Stimulated activated CD4-positive, alpha-beta T cell treated with anti-CD3 and anti-CD28 coated beads, Interleukin-1b, Interleukin-23, amount 100 ng/mL, for 24 hours (primary cell): ENCODE results near the gene RITA1.

Source experiments
- DNase-seq, 4 experiments: peaks; one replicate each; pipeline ENCODE4 v3.0.0-alpha.2; 2020; ENCODE audit warnings: low read depth in 4 of 4, low spot score in 1 of 4

Gene RITA1

GRCh38 chr12:113227686-113228391, 42.3 kb downstream of the RITA1 start:
- DNase-seq = no peak

DNA sequence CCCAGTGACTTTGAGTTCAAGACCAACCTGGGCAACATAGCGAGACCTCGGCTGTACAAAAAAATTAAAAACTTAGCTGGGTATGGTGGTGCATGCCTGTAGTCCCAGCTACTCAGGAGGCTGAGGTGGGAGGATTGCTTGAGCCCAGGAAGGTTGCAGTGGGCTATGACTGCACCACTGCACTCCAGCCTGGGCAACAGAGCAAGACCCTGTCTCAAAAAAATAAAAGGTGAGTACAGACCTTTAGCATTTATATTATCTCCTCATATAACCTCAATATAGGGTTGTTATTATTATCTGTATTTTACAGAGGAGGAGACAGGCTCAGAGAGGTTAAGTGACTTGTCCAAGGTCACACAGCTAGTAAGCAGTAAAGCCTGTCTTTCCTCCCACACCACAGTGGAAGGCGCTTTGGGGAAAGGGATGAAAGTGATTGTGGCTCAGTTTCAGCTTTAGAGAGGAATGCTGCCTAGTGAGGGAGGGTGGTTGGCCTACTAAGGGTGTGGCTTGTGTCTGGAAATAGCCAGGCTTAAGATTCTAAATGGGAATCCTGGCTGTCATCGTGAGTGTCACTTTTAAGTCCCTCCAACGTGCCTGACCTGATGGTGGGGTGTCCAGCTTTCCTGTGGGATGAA, 43.0 kb downstream of the RITA1 start:
- no peak for DNase-seq

- no peak for DNase-seq
Observed at GRCh38 chr12:113230315-113231234, 45.1 kb downstream of the RITA1 start.

- no peak for DNase-seq
Observed at GRCh38 chr12:113231235-113232088, 45.9 kb downstream of the RITA1 start.

- DNase-seq = no peak
Observed at GRCh38 chr12:113232089-113232839, 46.7 kb downstream of the RITA1 start.

DNA sequence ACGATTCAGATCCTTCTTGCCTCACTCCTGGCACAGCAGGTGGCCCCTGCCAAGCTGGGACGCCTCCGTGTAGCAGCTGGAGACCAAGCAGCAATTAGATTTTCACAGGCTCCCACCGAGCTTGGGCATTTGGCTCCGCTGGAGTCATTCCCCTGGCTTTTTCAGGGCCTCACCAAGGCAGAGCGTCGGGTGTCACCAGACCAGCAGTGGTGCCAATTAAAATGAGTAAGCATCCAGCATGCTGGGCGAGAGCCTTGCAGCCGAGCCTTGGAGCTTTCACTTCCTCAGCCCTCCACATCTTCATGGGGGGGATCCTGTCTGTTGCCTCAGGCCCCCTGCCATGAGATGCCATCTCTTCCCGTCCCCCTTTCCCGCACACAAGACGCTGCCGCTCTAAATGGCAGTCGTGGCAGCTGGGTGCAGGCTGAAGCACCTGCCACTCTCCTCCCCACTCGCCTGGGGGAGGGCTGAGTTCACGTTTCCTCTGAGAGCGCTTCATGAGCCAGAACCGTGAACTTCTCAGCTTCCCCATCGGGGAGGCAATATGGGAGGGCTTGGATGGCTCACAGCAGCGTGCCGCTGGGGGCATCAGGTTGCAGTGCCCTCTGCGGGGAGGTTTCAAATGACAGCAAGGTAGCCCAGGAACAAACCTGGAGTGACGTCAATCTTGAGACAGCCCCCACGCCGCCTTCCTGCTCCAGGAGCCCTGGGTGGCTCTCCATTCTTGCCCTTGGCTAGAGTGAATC, 47.5 kb downstream of the RITA1 start:
- peak in 3 of 4 experiments; percentile 18 to 39 (median 31) for DNase-seq

- no peak for DNase-seq
Observed at GRCh38 chr12:113233967-113234366, 48.4 kb downstream of the RITA1 start.

DNA sequence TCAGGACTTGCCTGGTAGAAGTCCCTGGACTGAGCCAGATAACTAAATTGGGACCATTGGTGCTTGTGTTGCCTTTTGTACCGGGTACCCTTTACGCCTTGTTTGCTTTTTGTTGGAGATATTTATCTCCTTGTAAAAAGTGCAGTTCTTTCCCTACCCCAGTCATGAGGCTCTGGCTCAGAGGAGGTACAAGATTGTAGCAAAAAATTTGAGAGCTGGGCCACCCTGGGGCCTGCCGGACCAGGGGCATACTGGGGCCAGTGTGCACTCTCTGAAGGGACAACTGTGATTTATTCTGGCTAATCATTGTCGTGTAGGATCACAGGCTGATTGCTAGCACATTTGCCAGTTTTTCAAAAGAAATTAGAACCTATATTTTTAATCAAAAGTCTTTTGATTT, 49.0 kb downstream of the RITA1 start:
- DNase-seq = no peak

DNA sequence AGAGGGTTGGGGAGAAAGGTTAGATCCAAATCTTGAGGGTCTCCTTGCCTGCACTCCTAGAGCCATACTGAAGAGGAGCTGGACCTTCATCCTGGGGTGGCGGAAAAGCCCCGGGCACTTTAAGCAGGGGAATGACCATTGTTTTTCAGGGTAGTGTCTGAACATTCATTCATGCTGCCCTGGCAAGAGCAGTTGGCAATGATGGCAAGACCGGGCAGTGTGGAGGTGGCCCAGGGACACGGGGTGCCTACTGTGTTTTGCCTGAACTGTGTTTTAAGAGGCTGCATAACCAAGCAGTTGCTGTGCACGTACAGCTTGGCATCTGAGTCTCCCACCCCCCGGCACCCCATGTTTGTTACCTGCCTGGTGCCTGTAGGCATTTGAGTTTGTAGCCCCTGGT, 50.5 kb downstream of the RITA1 start:
- no peak for DNase-seq

- DNase-seq = no peak
Observed at GRCh38 chr12:113236539-113237399, 51.2 kb downstream of the RITA1 start.

DNA sequence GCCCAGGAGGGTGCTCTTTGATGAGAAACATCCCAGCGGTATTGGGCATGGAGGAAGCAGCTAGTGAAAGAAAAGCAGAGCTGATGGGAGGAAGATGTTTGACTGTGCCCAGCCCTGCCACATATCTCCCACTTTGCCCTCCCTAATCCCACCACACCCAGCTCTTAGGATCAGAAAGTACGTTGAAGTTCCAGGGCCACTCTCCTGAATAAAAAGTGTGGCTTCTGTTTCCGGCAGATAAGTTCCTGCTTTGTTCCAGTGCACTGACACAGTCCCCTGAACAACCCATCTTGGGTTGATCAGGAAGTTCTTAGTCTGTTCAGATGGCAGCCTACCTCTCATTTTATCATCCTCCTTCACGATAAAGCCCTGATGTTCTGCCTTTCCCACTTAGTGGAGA, 52.2 kb downstream of the RITA1 start:
- DNase-seq = no peak

DNA sequence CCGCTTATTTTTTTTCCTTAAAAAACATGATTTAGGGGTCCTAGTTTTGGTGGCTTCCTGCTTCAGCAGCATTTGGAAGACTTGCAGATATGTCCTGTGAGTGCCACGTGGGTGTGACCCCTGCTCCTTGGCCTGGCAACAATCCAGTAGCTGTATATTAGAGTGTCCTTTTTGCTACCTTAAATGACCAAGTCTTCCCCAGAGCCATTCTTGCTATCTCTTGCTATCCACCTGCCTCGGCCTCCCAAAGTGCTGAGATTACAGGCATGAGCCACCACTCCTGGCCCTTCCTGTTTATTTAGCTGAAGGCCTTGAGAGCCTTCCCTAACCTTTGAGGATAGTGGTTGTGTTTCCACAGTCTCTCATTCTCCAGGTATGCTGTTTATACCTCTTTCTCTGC, 52.8 kb downstream of the RITA1 start:
- no peak for DNase-seq

DNA sequence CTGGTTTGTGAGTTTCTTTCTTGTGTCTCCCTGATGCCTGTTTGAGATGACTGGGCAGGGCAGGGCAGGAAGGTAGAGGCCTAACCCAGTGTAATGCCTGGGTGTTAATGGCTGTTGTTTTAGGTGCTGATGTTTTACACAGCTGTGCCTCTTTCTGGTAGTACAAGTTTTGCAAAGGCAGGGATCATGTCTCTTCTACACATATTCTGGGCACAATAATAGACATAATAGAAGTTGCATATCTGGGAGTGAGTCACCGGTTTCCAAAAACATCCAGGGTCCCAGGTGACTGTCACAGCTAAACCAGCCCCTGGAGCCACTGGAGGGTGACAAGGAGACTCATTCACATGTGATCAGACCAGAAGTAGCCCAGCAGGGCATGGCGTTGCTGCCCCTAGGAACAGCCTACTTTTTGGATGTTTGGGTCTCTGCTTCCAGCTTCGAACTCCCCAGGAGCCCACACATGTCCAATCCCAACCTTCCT, 53.8 kb downstream of the RITA1 start:
- no peak for DNase-seq

GRCh38 chr12:113239811-113240331, 54.4 kb downstream of the RITA1 start:
- DNase-seq = no peak

GRCh38 chr12:113240395-113240794, 54.9 kb downstream of the RITA1 start:
- DNase-seq = no peak

DNA sequence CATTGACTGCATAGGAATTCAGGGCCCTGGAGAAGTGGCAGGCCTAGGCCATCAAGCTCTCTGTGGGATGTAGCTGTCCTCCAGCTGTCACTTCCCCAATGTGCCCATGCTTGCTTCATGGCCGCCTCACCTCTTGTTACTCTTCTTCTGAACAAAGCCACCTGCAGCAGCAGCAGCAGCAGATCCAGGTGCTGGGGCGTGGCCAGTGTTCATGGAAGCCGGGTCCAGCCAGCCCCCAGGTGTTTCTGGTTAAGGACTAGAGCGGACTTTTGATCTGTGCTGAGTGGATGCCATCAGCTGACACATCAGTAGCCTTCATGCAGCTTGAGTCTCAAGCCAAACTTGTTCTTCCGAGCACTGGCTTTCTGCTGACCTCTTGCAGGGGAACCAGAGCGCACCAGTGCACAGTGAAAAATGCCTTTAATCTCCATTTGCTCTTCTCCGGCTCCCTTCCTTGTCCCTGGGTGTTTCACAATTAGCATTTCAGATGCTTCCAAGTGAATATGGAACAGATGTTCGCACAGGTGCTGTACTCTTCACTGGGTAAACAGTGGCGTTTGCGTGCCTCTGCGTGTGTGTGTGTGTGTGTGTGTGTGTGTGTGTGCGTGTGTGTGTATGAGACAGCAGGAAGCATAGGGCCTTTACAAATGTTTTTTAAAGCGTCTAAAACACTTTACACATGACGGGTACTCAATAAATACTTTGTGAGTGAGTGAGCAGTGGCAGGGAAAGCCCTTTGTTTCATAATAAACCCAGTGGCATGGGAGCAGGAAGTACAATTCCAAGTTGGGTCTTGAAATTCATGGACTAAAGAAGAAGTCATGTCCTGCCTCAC, 55.9 kb downstream of the RITA1 start:
- DNase-seq = no peak
